Mesenchymal stem cell (in vitro differentiated cells and primary cell): Measurements from ENCODE around the gene FBXL17.

ENCODE experiments used
- DNase-seq: peaks from one replicate; pipeline ENCODE4 v3.0.0-alpha.2; 2013
- H2AFZ ChIP-seq: one replicate; pipeline ENCODE4 v1.6.1; 2013; ENCODE audit warnings: low read depth, mild to moderate bottlenecking, control low read depth, inconsistent platforms, low read length, moderate library complexity
- H2AK5ac ChIP-seq: 2 replicates; pipeline ENCODE4 v1.6.1; 2013; ENCODE audit warnings: low read length, moderate library complexity, mild to moderate bottlenecking, inconsistent platforms; ENCODE audit not compliant: severe bottlenecking
- H2BK120ac ChIP-seq: one replicate; pipeline ENCODE4 v1.6.1; 2013; ENCODE audit warnings: low read depth, mild to moderate bottlenecking, inconsistent platforms, low read length, moderate library complexity
- H2BK12ac ChIP-seq, 2 experiments: one replicate each; pipeline ENCODE4 v1.6.1; 2013; ENCODE audit warnings: inconsistent platforms in 2 of 2, low read length in 2 of 2, mild to moderate bottlenecking in 2 of 2, moderate library complexity in 2 of 2, control low read depth in 1 of 2
- H2BK15ac ChIP-seq: one replicate; pipeline ENCODE4 v1.6.1; 2013; ENCODE audit warnings: mild to moderate bottlenecking, low read depth, inconsistent platforms; ENCODE audit not compliant: poor library complexity, severe bottlenecking
- H2BK5ac ChIP-seq: 2 replicates; pipeline ENCODE4 v1.6.1; 2013; ENCODE audit warnings: low read depth, mild to moderate bottlenecking, low read length, control low read depth, inconsistent platforms; ENCODE audit not compliant: poor library complexity, severe bottlenecking
- H3K14ac ChIP-seq, 2 experiments: one replicate each; pipeline ENCODE4 v1.6.1; 2013; ENCODE audit warnings: inconsistent platforms in 2 of 2, low read length in 2 of 2, control low read depth in 1 of 2, mild to moderate bottlenecking in 1 of 2, moderate library complexity in 1 of 2
- H3K18ac ChIP-seq, 2 experiments: one replicate each; pipeline ENCODE4 v1.6.1; 2013; ENCODE audit warnings: inconsistent platforms in 2 of 2, low read length in 2 of 2, control low read depth in 1 of 2, low read depth in 1 of 2, mild to moderate bottlenecking in 1 of 2
- H3K23ac ChIP-seq, 2 experiments: one replicate each; pipeline ENCODE4 v1.6.1; 2013; ENCODE audit warnings: inconsistent platforms in 2 of 2, low read length in 2 of 2, mild to moderate bottlenecking in 2 of 2, moderate library complexity in 2 of 2, control low read depth in 1 of 2
- H3K27ac ChIP-seq: 2 replicates; pipeline ENCODE4 v1.5.1; 2013; ENCODE audit warnings: mild to moderate bottlenecking, moderate library complexity, low read length, control low read depth, inconsistent platforms; ENCODE audit not compliant: poor library complexity, severe bottlenecking
- H3K27me3 ChIP-seq, 2 experiments: 2 replicates each; pipeline versions ENCODE4 v1.6.1 to v1.7.0; 2013; ENCODE audit warnings: low read length in 2 of 2, mild to moderate bottlenecking in 2 of 2, moderate library complexity in 2 of 2, control low read depth in 1 of 2, inconsistent platforms in 1 of 2; ENCODE audit not compliant: control insufficient read depth in 1 of 2, insufficient read depth in 1 of 2
- H3K36me3 ChIP-seq, 2 experiments: 2 replicates each; pipeline versions ENCODE4 v1.6.1 to v1.7.0; 2013; ENCODE audit warnings: low read length in 2 of 2, control low read depth in 1 of 2, inconsistent platforms in 1 of 2, low read depth in 1 of 2, mild to moderate bottlenecking in 1 of 2; ENCODE audit not compliant: insufficient read depth in 2 of 2, control insufficient read depth in 1 of 2
- H3K4ac ChIP-seq, 2 experiments: one replicate each; pipeline ENCODE4 v1.6.1; 2013; ENCODE audit warnings: inconsistent platforms in 2 of 2, low read length in 2 of 2, mild to moderate bottlenecking in 2 of 2, moderate library complexity in 2 of 2, control low read depth in 1 of 2, low read depth in 1 of 2
- H3K4me1 ChIP-seq: 2 replicates; pipeline ENCODE4 v1.6.1; 2013; ENCODE audit warnings: low read depth, low read length, control low read depth; ENCODE audit not compliant: control insufficient read depth, insufficient read depth
- H3K4me2 ChIP-seq: 2 replicates; pipeline ENCODE4 v1.6.1; 2013; ENCODE audit warnings: low read length, mild to moderate bottlenecking, inconsistent platforms; ENCODE audit not compliant: poor library complexity, severe bottlenecking
- H3K4me3 ChIP-seq, 2 experiments: 2 replicates each; pipeline versions ENCODE4 v1.5.1 to v1.7.0; 2013; ENCODE audit warnings: low read length in 2 of 2, mild to moderate bottlenecking in 2 of 2, control low read depth in 1 of 2, low read depth in 1 of 2; ENCODE audit not compliant: insufficient read depth in 1 of 2
- H3K79me1 ChIP-seq: replicated peaks from 2 replicates; pipeline ENCODE4 v1.6.1; 2013; ENCODE audit warnings: mild to moderate bottlenecking, control low read depth, low read length, inconsistent platforms; ENCODE audit not compliant: poor library complexity, severe bottlenecking
- H3K9ac ChIP-seq: 2 replicates; pipeline ENCODE4 v1.7.0; 2013; ENCODE audit warnings: mild to moderate bottlenecking, low read length, moderate library complexity
- H3K9me3 ChIP-seq: 2 replicates; pipeline ENCODE4 v1.7.0; 2013; ENCODE audit warnings: mild to moderate bottlenecking, low read length; ENCODE audit not compliant: control insufficient read depth
- H4K8ac ChIP-seq: one replicate; pipeline ENCODE4 v1.6.1; 2013; ENCODE audit warnings: inconsistent platforms, mild to moderate bottlenecking, low read length, moderate library complexity
- H4K91ac ChIP-seq: one replicate; pipeline ENCODE4 v1.6.1; 2013; ENCODE audit warnings: mild to moderate bottlenecking, low read length, inconsistent platforms
- WGBS: methylation state at CpG from one replicate; pipeline ENCODE4 v1.1.7; 2013; ENCODE audit warnings: mixed read lengths; 5-methylcytosine and 5-hydroxymethylcytosine counted together

The FBXL17 gene

DNA sequence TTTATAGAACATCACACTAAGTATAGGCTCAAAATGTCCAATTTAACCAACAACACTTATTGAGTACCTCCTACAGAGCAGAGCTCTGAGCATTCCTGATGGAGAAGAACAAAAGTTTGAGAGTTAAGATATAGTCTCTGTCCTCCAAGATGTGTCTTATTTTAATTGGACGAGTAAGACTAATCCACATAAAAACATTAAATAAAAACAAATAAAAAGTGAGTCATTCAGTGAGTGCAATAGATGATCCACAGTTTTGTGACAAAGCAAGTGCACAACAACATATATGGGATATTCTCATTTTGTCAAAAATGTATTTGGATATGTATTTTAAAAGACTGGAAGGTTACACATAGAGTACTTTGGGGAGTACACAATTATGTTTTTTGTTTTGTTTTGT lies 277.4 kb downstream of the FBXL17 start:
- no CpG with 5 or more reads among the region's 1 CpG for WGBS
- no peak overlapping the region for H3K23ac ChIP-seq
- no peaks in the 10 kb centered on the region for H3K27me3 ChIP-seq
- H3K4me3 ChIP-seq: no peak overlapping the region
- no peaks in the 10 kb centered on the region for H3K4me1 ChIP-seq
- H2AK5ac ChIP-seq: no peak overlapping the region
- H3K36me3 ChIP-seq: no peaks in the 10 kb centered on the region
- no peak overlapping the region for H3K27ac ChIP-seq
- no peaks in the 10 kb centered on the region for H3K79me1 ChIP-seq
- H4K8ac ChIP-seq: no peak overlapping the region
- H3K9ac ChIP-seq: no peak overlapping the region
- H4K91ac ChIP-seq: no peak overlapping the region
- H3K14ac ChIP-seq: no peak overlapping the region
- H3K18ac ChIP-seq: no peak overlapping the region
- no peak overlapping the region for H2BK12ac ChIP-seq
- no peaks in the 10 kb centered on the region for H3K9me3 ChIP-seq
- no peak overlapping the region for H3K4me2 ChIP-seq
- H2AFZ ChIP-seq: no peak overlapping the region
- H2BK5ac ChIP-seq: no peak overlapping the region
- H2BK15ac ChIP-seq: no peak overlapping the region
- DNase-seq: no peak
- H3K4ac ChIP-seq: no peak overlapping the region
- H2BK120ac ChIP-seq: no peak overlapping the region

DNA sequence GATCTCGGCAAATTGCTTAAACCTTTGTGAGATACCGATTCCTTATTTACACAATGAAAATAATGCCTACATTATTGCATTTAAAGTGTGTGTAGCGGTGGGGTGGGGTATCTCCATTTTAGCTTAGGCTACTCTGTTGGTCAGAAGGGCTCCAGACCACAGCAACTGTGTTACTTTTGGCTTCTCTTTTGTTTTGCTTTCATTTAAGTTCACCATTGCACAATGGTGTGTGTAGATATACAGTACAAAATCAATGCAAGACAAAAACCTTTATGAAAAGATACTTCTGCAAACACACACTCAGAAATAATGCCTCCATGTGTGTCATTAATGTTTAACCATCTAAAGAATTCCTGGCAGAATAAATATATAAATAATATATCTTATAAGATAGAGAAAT lies 279.4 kb downstream of the FBXL17 start:
- 100% methylated on average over 1 of the region's 3 CpGs for WGBS
- Histone ChIP-seq H3K4me1 (no peaks in the 10 kb centered on the region), H2BK15ac (no peak overlapping the region), H3K27ac (no peak overlapping the region), H2AK5ac (no peak overlapping the region), H3K4ac (no peak overlapping the region), H4K8ac (no peak overlapping the region), H3K9me3 (no peaks in the 10 kb centered on the region), H2BK120ac (no peak overlapping the region), H3K4me2 (no peak overlapping the region), H3K23ac (no peak overlapping the region), H3K9ac (no peak overlapping the region), H2BK5ac (no peak overlapping the region), H3K79me1 (no peaks in the 10 kb centered on the region), H2AFZ (no peak overlapping the region), H3K4me3 (no peak overlapping the region), H3K27me3 (no peaks in the 10 kb centered on the region), H3K36me3 (no peaks in the 10 kb centered on the region), H2BK12ac (no peak overlapping the region), H3K18ac (no peak overlapping the region), H3K14ac (no peak overlapping the region), H4K91ac (no peak overlapping the region)
- no peak for DNase-seq

DNA sequence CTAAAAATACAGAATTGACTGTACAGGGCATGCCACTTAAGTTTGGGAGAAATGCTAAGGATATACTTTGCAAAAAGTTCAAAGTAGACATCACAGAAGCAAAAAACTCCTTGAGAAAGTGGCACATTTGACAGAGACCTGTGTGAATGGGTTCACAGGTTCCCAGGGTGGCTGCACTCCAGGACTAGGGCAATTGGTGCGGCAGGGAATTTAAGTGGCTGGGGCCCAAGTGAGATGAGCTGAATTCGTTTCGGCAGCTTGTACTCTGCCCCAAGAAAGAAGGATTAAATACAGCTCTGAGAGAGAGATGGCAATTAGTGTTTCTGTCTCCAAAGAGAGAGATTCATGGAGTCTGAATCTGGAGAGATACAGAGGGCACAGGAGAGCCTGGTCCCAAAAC lies 280.1 kb downstream of the FBXL17 start:
- no peaks in the 10 kb centered on the region for H3K27me3 ChIP-seq
- no peak overlapping the region for H3K18ac ChIP-seq
- no peak overlapping the region for H3K4me2 ChIP-seq
- no peak overlapping the region for H2BK5ac ChIP-seq
- no peak for DNase-seq
- H3K36me3 ChIP-seq: no peaks in the 10 kb centered on the region
- no peaks in the 10 kb centered on the region for H3K79me1 ChIP-seq
- no peak overlapping the region for H4K91ac ChIP-seq
- no peak overlapping the region for H3K23ac ChIP-seq
- H2BK12ac ChIP-seq: no peak overlapping the region
- no peak overlapping the region for H2BK15ac ChIP-seq
- H2AFZ ChIP-seq: no peak overlapping the region
- H4K8ac ChIP-seq: no peak overlapping the region
- no peak overlapping the region for H3K4me3 ChIP-seq
- H3K4ac ChIP-seq: no peak overlapping the region
- H3K9me3 ChIP-seq: no peaks in the 10 kb centered on the region
- no peak overlapping the region for H3K27ac ChIP-seq
- 82% methylated on average over 3 of the region's 3 CpGs for WGBS
- H2BK120ac ChIP-seq: no peak overlapping the region
- H3K14ac ChIP-seq: no peak overlapping the region
- no peaks in the 10 kb centered on the region for H3K4me1 ChIP-seq
- no peak overlapping the region for H2AK5ac ChIP-seq
- H3K9ac ChIP-seq: no peak overlapping the region

DNA sequence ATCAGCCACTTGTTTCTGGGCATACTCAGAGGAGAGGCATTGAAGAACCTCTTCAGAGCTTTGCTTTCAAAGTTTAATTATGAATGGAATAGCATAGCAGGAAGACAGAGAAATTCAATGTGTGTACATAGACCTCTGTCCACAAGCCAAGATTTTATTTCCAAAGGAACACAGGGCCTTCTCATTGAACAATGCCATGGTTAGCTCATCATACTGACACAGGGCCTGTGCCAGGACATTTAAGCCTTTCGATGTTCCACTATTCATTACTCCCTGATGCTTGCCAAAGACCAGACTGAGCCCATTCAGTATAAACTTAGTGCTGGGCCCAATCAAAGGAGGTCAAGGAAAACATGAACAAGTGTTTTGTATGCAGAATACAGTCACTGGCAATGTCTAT lies 280.8 kb downstream of the FBXL17 start:
- no peak overlapping the region for H2BK5ac ChIP-seq
- no peak overlapping the region for H2AFZ ChIP-seq
- H3K4ac ChIP-seq: no peak overlapping the region
- H3K14ac ChIP-seq: no peak overlapping the region
- no peak overlapping the region for H2BK120ac ChIP-seq
- no peaks in the 10 kb centered on the region for H3K36me3 ChIP-seq
- no peak overlapping the region for H2AK5ac ChIP-seq
- H2BK15ac ChIP-seq: no peak overlapping the region
- H3K9ac ChIP-seq: no peak overlapping the region
- no peak overlapping the region for H4K91ac ChIP-seq
- no peak overlapping the region for H3K4me2 ChIP-seq
- H3K4me3 ChIP-seq: no peak overlapping the region
- WGBS: 100% methylated on average over 1 of the region's 1 CpG
- no peak for DNase-seq
- no peak overlapping the region for H4K8ac ChIP-seq
- no peak overlapping the region for H3K27ac ChIP-seq
- H3K79me1 ChIP-seq: no peaks in the 10 kb centered on the region
- no peak overlapping the region for H3K18ac ChIP-seq
- H3K23ac ChIP-seq: no peak overlapping the region
- H2BK12ac ChIP-seq: no peak overlapping the region
- no peaks in the 10 kb centered on the region for H3K4me1 ChIP-seq
- H3K27me3 ChIP-seq: no peaks in the 10 kb centered on the region
- no peaks in the 10 kb centered on the region for H3K9me3 ChIP-seq
